NB4 (cell line): Measurements from ENCODE around the gene KLK15.

ENCODE experiments used
- CTCF ChIP-seq: IDR thresholded peaks from one replicate; pipeline ENCODE4 v1.5.1; 2012; ENCODE audit warnings: low read depth, low read length
- MYC ChIP-seq: IDR thresholded peaks from 2 replicates; pipeline ENCODE4 v1.6.1; 2011; ENCODE audit warnings: low read depth, low read length
- POLR2A ChIP-seq: IDR thresholded peaks from 2 replicates; pipeline ENCODE4 v1.6.1; 2011; ENCODE audit warnings: mild to moderate bottlenecking; ENCODE audit not compliant: insufficient read length; ENCODE audit errors: extremely low read depth

GRCh38 chr19:50823389-50824042, 9.9 kb downstream of the KLK15 start, which contains the start of gene KLK1:
- TF ChIP-seq CTCF (no peak), POLR2A (no peak), MYC (no peak)
